Activated T-helper 17 cell treated with anti-CD3 and anti-CD28 coated beads, Interleukin-2, amount 50 U/mL, for 72 hours (primary cell): Measurements from ENCODE around the gene OR6K3. TPM values are rescaled to one million over a fixed set of nuclear protein-coding genes. Genes with fewer than 3 reads are reported as not detected.
A peak's percentile ranks its signal among the peaks of the same experiment; 100 is the strongest.

ENCODE experiments used
- ATAC-seq: fragments of 150-1000 bp; cut with Tn5 transposase; replicated peaks from 2 replicates; pipeline ENCODE4 v1.10.0; 2021; ENCODE audit warnings: mild to moderate bottlenecking, moderate library complexity
- H3K27ac Mint-ChIP-seq: one replicate; pipeline ENCODE4 v1.8.0; 2022; ENCODE audit warnings: mixed read lengths
- H3K27me3 Mint-ChIP-seq: one replicate; pipeline ENCODE4 v1.8.0; 2022; ENCODE audit warnings: mixed read lengths
- H3K36me3 Mint-ChIP-seq: one replicate; pipeline ENCODE4 v1.8.0; 2022; ENCODE audit warnings: low read depth, mild to moderate bottlenecking, mixed read lengths
- H3K4me1 Mint-ChIP-seq: one replicate; pipeline ENCODE4 v1.8.0; 2022; ENCODE audit warnings: mixed read lengths
- H3K4me3 Mint-ChIP-seq: one replicate; pipeline ENCODE4 v1.8.0; 2022; ENCODE audit warnings: mild to moderate bottlenecking, mixed read lengths
- H3K9me3 Mint-ChIP-seq: one replicate; pipeline ENCODE4 v1.8.0; 2022; ENCODE audit warnings: mixed read lengths
- total RNA-seq, 2 donors: library from RNA; stranded (reverse); gene quantifications; one replicate each; pipeline ENCODE4 v1.2.3, GENCODE V29; 2022

OR6K3 gene, protein sequence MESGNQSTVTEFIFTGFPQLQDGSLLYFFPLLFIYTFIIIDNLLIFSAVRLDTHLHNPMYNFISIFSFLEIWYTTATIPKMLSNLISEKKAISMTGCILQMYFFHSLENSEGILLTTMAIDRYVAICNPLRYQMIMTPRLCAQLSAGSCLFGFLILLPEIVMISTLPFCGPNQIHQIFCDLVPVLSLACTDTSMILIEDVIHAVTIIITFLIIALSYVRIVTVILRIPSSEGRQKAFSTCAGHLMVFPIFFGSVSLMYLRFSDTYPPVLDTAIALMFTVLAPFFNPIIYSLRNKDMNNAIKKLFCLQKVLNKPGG
- total RNA-seq: not detected

DNA sequence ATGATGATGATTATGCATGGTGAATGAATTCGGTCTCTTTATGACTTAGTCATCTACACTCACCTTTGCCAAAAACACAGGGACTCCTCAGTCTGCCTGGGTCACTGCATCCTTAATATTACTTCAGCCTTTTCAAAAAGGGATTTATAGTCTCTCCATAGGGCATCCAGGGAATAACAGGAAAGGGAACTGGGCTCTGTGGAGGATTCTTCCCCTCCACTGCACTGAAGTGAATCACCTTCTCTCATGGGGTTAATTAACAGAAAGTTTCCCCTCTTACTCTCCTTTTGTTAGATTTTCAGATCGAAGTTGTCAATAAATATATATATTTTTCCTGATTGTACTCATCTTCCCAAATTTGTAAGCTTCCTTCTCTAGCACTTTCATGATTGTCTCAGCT lies at the start of gene OR6K3:
OR6K3 (minus strand) TSS at position 101 of the 400 bp plus-strand sequence. CDS start 2,605 bp downstream, outside the sequence.
- Mint-ChIP-seq H3K4me3 (no peak within 1 kb of the TSS), H3K27me3 (peaks cover 41% of the 10 kb centered on the region), H3K9me3 (no peaks in the 10 kb centered on the region), H3K27ac (no peak within 1 kb of the TSS), H3K36me3 (no peaks in the 10 kb centered on the region), H3K4me1 (no peaks in the 10 kb centered on the region)
- ATAC-seq: no peak

DNA sequence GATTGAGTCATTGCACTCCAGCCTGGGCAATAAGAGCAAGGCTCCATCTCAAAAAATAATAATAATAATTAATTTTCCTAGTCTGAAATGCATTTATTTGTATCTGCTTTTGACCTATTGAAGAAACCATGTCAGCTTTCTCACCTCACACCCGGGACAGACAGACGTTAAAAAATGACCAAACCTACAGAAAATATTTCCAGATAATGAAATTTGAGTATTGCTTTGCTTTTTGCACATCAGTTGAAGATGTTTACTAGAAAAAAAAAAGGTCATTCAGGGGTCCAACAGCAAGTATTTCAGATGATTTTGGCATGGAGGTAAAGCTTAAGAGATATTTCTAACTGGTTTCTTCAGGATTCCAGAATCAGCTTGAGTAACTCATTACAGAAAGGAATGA lies 33.9 kb upstream of the OR6K3 start, which contains the start of gene OR6K6:
OR6K6 (plus strand) TSS at position 301 of the 400 bp plus-strand sequence. CDS start 168 bp downstream, outside the sequence.
- Mint-ChIP-seq H3K4me3 (no peak within 1 kb of the TSS), H3K9me3 (no peaks in the 10 kb centered on the region), H3K27ac (no peak within 1 kb of the TSS), H3K27me3 (peaks cover 16% of the 10 kb centered on the region), H3K36me3 (no peaks in the 10 kb centered on the region), H3K4me1 (no peaks in the 10 kb centered on the region)
- no peak for ATAC-seq

DNA sequence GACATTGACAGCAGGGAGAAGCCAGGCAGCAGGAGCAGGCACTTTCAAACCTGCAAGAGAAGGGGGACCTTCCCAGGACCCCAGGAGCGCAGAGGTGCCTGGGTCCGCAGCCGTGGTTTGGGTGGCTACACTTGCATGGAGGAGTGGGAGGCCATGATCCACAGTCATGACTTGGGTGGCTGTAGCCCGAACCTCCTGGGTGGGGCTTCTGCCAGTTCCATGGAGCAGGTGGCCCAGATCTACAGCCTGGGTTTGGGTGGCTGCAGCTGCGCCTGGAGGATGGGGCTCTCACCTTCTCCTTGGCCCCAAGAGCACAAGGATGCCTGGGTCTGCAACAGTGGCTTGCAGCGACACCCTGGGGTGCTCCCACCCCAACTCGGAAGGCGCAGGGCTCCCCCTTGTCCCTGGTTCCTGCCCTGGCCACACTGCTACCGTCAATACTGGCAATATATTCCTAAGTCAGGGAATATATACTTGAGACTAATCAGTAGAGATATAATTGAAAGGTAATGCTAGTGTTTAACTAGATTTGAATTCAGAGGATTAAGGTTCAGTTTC lies 31.7 kb upstream of the OR6K3 start:
- Mint-ChIP-seq H3K4me1 (no peaks in the 10 kb centered on the region), H3K9me3 (no peaks in the 10 kb centered on the region), H3K27me3 (peaks cover 12% of the 10 kb centered on the region), H3K4me3 (no peak overlapping the region), H3K27ac (no peak overlapping the region), H3K36me3 (no peaks in the 10 kb centered on the region)
- ATAC-seq: no peak

DNA sequence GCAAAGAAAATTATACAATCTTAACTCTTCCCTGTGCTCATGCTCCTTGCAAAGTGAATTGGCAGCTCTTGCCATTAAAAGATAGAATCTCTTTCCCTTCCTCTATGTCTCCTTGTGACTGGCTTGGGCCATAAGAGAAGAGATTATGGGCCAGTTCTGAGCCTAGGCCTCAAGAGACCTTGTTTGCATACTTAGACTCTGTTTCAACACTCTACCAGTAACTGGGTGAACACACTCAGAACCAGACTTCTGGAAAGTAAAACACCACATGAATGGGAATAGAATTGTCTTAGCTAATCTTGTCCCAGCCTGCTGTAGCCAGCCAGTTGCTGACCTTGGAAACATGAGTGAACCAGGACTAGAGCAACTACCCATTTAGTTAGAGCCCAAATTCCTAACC lies 15.3 kb upstream of the OR6K3 start:
- H3K36me3 Mint-ChIP-seq: no peaks in the 10 kb centered on the region
- H3K4me3 Mint-ChIP-seq: no peak overlapping the region
- H3K9me3 Mint-ChIP-seq: peaks cover 6% of the 10 kb centered on the region
- no peaks in the 10 kb centered on the region for H3K4me1 Mint-ChIP-seq
- H3K27me3 Mint-ChIP-seq: peaks cover 18% of the 10 kb centered on the region
- ATAC-seq: no peak
- no peak overlapping the region for H3K27ac Mint-ChIP-seq

DNA sequence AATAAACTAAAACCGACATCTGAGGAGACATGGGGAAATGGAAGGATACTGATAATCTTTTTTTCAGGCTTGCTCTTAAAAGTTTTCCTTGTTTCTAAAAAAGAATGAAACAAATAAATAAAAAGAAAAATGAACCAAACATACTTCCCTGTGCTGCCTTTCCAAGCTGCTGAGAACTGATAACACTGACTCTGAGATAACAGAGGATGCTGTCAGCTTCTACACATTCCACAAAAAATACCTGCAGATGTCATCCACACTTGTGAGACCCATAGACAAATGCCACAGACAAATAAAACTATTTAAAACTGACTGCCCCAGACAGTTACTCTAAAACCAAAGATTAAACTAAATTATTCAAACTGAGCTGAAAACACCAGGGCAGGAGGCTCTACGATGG lies 12.0 kb upstream of the OR6K3 start:
- H3K4me1 Mint-ChIP-seq: no peaks in the 10 kb centered on the region
- H3K9me3 Mint-ChIP-seq: no peaks in the 10 kb centered on the region
- no peaks in the 10 kb centered on the region for H3K36me3 Mint-ChIP-seq
- no peak overlapping the region for H3K4me3 Mint-ChIP-seq
- H3K27me3 Mint-ChIP-seq: peaks cover 3% of the 10 kb centered on the region
- no peak for ATAC-seq
- no peak overlapping the region for H3K27ac Mint-ChIP-seq

DNA sequence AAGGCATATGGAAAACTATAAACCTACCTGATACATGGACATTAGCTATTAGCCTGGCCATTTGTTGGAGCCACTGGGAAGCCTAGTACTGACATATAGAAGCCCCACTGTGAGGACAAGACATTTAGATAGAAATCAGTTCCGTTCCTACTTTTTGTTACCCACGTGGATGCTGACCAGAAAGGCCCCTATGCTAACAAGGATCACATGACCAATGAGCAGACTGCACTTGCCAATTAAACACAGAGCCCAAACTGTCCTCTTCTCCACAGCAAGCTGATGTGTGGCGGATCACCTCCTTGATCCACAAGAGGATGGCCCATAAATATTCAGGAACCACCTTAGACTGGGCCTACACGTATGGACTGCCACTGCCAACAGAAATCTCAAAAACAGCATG lies 11.2 kb upstream of the OR6K3 start:
- no peaks in the 10 kb centered on the region for H3K27me3 Mint-ChIP-seq
- no peaks in the 10 kb centered on the region for H3K36me3 Mint-ChIP-seq
- H3K9me3 Mint-ChIP-seq: no peaks in the 10 kb centered on the region
- no peak overlapping the region for H3K4me3 Mint-ChIP-seq
- no peak overlapping the region for H3K27ac Mint-ChIP-seq
- no peak for ATAC-seq
- H3K4me1 Mint-ChIP-seq: no peaks in the 10 kb centered on the region

DNA sequence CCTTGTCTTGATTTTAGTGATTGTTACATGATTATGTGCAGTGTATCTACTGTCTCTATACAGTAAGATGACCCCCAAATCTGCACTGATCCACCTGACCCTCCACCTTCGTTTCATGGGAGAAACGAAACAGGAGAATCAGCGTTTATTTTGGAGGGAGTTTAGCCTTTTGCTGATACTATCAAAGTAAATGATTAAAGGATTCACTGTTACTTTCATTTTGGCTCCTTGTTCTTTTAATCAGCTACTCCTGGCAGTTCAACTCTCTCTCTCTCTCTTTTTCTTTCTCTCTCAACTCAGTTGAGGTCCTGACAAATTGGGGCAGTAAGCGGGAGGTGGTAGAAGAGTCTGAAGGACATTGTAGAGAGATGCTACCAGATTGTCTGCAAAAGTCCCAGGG lies 9.9 kb upstream of the OR6K3 start:
- H3K9me3 Mint-ChIP-seq: no peaks in the 10 kb centered on the region
- ATAC-seq: no peak
- no peak overlapping the region for H3K27ac Mint-ChIP-seq
- H3K4me1 Mint-ChIP-seq: no peaks in the 10 kb centered on the region
- H3K36me3 Mint-ChIP-seq: no peaks in the 10 kb centered on the region
- H3K4me3 Mint-ChIP-seq: no peak overlapping the region
- H3K27me3 Mint-ChIP-seq: no peaks in the 10 kb centered on the region

DNA sequence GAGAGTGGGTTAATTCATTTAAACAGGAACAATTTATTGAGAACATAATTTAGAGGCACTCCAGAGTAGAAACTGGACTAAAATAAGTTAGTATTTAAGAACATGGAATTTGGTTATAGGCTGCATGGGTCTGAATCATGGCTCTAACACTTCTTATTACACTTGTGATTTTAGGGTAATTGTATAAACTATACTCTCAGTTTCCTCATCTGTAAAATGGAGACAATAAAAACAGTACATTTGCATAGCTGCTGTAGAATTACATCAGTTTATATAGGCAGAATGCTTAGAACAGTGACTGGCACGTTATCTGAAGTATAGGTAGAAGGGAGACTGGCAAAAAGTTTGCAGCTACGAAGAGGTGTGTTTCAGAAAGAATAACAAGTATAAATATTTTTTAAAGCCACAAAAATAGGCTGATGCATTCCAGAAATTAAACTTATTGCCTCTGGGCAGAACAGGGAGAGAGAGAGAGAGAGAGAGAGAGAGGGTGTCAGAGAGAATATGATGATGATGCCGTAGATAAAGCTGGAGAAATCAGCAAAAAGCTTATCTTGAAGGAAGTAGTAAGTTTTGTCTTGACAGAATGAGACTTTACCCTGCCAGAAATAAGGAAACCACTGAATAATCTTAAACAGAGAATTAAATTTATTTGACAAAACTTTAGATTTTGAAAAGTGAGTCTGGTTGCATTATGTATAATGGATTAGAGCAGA lies 8.1 kb upstream of the OR6K3 start:
- no peaks in the 10 kb centered on the region for H3K4me1 Mint-ChIP-seq

DNA sequence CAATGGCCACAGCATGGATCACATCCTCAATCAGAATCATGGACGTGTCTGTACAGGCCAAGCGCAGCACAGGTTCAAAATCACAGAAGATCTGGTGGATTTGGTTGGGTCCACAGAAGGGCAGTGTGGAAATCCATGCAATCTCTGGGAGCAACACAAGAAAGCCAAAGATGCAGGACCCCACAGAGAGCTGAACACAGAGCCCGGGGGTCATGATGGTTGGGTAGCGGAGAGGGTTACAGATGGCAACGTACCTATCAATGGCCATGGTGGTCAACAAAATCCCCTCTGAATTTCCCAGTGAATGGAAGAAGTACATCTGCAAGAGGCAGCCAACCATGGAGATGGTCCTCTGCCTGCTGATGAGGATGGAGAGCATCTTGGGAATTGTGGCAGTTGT lies 3.9 kb upstream of the OR6K3 start:
- H3K27me3 Mint-ChIP-seq: peaks cover 25% of the 10 kb centered on the region
- H3K9me3 Mint-ChIP-seq: no peaks in the 10 kb centered on the region
- ATAC-seq: no peak
- no peak overlapping the region for H3K4me3 Mint-ChIP-seq
- no peak overlapping the region for H3K27ac Mint-ChIP-seq
- no peaks in the 10 kb centered on the region for H3K4me1 Mint-ChIP-seq
- H3K36me3 Mint-ChIP-seq: no peaks in the 10 kb centered on the region

More for the DNA sequence above, 8.1 kb upstream of the OR6K3 start:
- Mint-ChIP-seq H3K27me3 (peaks cover 9% of the 10 kb centered on the region), H3K9me3 (no peaks in the 10 kb centered on the region), H3K36me3 (no peaks in the 10 kb centered on the region), H3K27ac (no peak overlapping the region), H3K4me3 (no peak overlapping the region)
- no peak for ATAC-seq

DNA sequence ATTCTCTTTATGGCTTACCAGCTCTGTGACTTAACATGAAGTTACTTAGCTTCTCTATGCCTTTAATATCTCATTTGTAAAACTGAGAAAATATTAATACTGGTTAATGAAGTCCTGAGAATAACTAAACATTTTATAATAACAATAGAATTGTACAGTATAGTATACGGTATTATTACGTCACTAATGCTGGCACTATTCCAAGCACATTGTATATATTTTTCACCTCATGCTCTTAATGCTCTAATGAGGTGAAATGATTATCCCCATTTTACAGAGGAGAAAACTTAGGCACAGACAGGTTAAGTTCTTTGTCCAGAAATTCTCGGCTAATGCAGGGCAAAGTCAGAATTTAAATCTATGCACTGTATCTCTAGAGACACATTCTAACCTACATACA lies 856 bp downstream of the OR6K3 start:
- no peaks in the 10 kb centered on the region for H3K36me3 Mint-ChIP-seq
- H3K27ac Mint-ChIP-seq: no peak overlapping the region
- ATAC-seq: no peak
- no peak overlapping the region for H3K4me3 Mint-ChIP-seq
- H3K4me1 Mint-ChIP-seq: no peaks in the 10 kb centered on the region
- no peaks in the 10 kb centered on the region for H3K9me3 Mint-ChIP-seq
- H3K27me3 Mint-ChIP-seq: peaks cover 46% of the 10 kb centered on the region

DNA sequence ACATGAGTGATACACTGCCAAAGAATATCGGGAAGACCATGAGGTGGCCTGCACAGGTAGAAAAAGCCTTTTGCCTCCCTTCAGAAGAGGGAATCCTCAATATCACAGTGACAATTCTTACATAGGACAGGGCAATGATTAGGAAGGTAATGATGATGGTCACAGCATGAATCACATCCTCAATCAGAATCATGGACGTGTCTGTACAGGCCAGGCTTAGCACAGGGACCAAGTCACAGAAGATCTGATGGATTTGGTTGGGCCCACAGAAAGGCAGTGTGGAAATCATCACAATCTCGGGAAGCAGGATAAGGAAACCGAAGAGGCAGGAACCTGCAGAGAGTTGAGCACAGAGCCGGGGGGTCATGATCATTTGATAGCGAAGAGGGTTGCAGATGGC lies 3.2 kb downstream of the OR6K3 start:
- Mint-ChIP-seq H3K36me3 (no peaks in the 10 kb centered on the region), H3K27me3 (peaks cover 35% of the 10 kb centered on the region), H3K27ac (no peak overlapping the region), H3K9me3 (no peaks in the 10 kb centered on the region), H3K4me1 (no peaks in the 10 kb centered on the region), H3K4me3 (no peak overlapping the region)
- no peak for ATAC-seq

DNA sequence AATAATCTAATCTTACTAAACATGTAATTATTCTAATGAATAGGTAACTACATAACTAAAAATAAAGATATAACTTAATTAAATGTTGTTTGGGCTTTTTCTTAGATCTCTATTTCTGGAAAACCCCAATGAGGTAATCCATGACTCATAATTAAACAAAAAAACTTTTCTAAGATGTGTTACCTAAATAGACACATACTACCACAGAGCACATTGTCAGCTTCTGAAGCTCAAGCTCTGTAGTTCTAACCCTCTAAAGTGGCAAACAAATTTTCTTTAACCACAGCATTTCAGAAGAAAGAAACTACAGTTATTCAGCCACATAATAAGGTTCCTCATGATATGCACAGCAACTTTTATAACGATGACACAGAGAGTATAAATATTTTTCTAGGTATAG lies 4.2 kb downstream of the OR6K3 start:
- H3K27me3 Mint-ChIP-seq: peaks cover 40% of the 10 kb centered on the region
- no peaks in the 10 kb centered on the region for H3K4me1 Mint-ChIP-seq
- H3K27ac Mint-ChIP-seq: no peak overlapping the region
- ATAC-seq: peak; percentile 85
- no peak overlapping the region for H3K4me3 Mint-ChIP-seq
- H3K36me3 Mint-ChIP-seq: no peaks in the 10 kb centered on the region
- H3K9me3 Mint-ChIP-seq: no peaks in the 10 kb centered on the region

DNA sequence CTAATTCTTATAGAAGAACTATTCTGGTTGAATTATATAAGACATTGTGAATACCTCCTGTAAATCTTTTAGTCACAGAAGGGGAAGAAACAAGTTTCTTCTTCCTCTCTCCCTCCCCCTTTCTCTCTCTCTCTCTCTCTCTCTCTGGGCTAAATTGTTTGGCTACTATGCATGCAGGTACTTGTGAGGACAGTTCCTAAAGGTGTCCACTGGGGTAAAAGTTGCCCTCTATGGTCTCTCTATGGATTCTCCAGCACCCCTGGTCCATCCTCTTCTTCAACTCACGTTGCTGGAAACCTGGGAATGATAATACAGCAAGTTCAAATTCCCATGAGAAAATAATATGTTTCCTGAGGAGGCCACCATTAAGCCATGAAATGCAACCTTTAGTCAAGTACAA lies 5.8 kb downstream of the OR6K3 start:
- Mint-ChIP-seq H3K36me3 (no peaks in the 10 kb centered on the region), H3K4me1 (no peaks in the 10 kb centered on the region), H3K9me3 (no peaks in the 10 kb centered on the region), H3K4me3 (no peak overlapping the region), H3K27ac (no peak overlapping the region), H3K27me3 (peaks cover 32% of the 10 kb centered on the region)
- ATAC-seq: no peak

DNA sequence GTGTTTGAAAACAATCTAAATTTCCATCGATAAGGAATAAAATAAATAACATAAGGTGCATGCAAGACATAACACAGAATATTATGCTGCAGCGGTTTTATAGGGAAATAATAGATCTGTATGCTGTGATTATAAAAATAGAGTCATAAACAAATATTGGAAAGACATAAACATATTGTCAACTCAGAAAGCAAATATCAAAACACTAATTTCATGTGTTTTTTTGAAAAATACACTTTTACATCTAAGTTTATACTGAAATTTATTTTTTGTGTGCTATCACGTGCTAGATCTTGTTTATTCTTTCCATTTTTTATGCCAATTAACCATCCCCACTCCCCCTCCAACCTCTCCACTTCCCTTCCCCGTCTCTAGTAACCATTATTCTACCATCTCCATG lies 9.4 kb downstream of the OR6K3 start:
- Mint-ChIP-seq H3K4me3 (no peak overlapping the region), H3K27me3 (peaks cover 16% of the 10 kb centered on the region), H3K4me1 (no peaks in the 10 kb centered on the region), H3K27ac (no peak overlapping the region), H3K36me3 (no peaks in the 10 kb centered on the region), H3K9me3 (no peaks in the 10 kb centered on the region)
- no peak for ATAC-seq

DNA sequence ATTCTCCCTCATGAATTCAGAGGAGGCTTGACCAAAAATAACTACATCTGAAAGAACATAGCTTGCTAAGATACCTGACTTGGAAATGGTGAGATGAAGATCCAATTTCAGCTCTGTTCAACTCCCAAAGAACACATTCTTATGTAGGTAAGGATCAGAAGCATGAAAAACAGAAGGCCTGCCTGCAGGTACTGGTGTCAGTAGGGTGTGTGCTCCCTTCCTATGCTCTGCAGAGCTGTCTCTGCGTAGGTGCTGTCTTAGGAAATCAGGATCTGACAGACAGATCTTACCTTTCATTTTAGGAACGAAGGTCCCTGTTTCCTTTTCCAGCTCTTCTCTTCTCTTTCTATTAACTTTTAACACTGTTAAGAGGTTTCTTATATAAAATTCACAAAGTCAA lies 14.4 kb downstream of the OR6K3 start:
- Mint-ChIP-seq H3K27me3 (peaks cover under 1% of the 10 kb centered on the region), H3K4me1 (no peaks in the 10 kb centered on the region), H3K27ac (no peak overlapping the region), H3K4me3 (no peak overlapping the region), H3K36me3 (no peaks in the 10 kb centered on the region), H3K9me3 (no peaks in the 10 kb centered on the region)
- no peak for ATAC-seq
